Fibroblast of villous mesenchyme (primary cell): ENCODE measurements around the gene SFMBT2. TPM values are rescaled to one million over a fixed set of nuclear protein-coding genes. Genes with fewer than 3 reads are reported as not detected.
"Not testable (repeated sequence)": the region's sequence is repeated elsewhere in the genome, so short reads cannot be mapped to it uniquely, and the experiment has no call there.

ENCODE experiments used
- DNase-seq: peaks from one replicate; pipeline ENCODE4 v3.0.0-alpha.2; 2010; ENCODE audit warnings: low read depth
- H3K4me3 ChIP-seq: 2 replicates; pipeline ENCODE4 v1.5.1; 2011; ENCODE audit warnings: low read depth, mild to moderate bottlenecking, low read length
- total RNA-seq: library from RNA; depleted of rRNA; stranded (reverse); fragments of >200 nt; gene quantifications from 2 replicates; pipeline ENCODE4 v1.2.3, GENCODE V29; 2012
- TF ChIP-seq, protein P1 (sequence below): IDR thresholded peaks from 2 replicates; pipeline ENCODE4 v1.5.1; 2012; ENCODE audit warnings: low read depth, mild to moderate bottlenecking, low read length; ENCODE audit not compliant: insufficient read depth

The SFMBT2 gene
- total RNA-seq, 1 donor, result 1.7 TPM

DNA sequence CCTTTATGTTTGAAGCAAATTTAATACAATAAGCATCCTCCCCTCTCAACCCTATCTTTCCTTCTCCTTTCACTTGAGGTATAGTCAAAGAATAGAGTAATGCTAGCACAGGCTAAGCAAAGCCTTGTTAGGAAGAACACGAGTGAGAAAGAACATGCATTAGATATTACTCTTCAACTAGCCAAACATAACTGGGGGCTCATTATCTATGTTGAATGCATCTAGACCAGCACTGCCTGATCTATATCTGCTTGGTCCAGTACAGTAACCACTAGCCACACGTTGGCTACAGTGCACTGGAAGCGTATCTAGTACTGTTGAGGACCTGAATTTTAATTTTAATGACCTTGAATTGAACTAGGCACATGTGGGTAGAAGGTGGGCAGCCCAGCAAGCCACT, 21.0 kb downstream of the SFMBT2 start:
- TF ChIP-seq, protein P1, sequence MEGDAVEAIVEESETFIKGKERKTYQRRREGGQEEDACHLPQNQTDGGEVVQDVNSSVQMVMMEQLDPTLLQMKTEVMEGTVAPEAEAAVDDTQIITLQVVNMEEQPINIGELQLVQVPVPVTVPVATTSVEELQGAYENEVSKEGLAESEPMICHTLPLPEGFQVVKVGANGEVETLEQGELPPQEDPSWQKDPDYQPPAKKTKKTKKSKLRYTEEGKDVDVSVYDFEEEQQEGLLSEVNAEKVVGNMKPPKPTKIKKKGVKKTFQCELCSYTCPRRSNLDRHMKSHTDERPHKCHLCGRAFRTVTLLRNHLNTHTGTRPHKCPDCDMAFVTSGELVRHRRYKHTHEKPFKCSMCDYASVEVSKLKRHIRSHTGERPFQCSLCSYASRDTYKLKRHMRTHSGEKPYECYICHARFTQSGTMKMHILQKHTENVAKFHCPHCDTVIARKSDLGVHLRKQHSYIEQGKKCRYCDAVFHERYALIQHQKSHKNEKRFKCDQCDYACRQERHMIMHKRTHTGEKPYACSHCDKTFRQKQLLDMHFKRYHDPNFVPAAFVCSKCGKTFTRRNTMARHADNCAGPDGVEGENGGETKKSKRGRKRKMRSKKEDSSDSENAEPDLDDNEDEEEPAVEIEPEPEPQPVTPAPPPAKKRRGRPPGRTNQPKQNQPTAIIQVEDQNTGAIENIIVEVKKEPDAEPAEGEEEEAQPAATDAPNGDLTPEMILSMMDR, result no peak
- no peak for DNase-seq
- H3K4me3 ChIP-seq, result no peak overlapping the region

DNA sequence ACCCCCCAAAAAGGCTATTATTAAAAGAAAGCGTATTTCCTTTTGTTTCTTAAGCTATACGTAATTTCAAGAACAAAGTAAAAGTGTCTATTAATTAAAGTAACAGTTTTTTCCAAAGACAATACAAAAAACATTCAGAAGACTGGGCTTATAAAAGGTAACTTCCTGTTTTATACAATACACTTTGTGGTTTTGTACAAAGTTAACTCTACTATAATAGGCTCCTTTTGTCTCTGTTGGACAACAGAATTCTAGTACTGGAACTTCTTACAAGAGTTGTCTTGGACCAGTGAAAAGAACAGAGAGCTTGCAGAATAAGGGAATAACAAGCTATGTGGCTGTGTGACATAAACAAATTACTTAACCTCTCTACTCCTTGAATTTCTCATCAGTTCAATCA, 21.5 kb downstream of the SFMBT2 start:
- no peak overlapping the region for H3K4me3 ChIP-seq
- no peak for DNase-seq
- TF ChIP-seq, protein P1, result no peak

- TF ChIP-seq, protein P1, result no peak
- no peak overlapping the region for H3K4me3 ChIP-seq
- DNase-seq, result no peak
Measured at GRCh38 chr10:7388602-7389001, 22.2 kb downstream of the SFMBT2 start.

DNA sequence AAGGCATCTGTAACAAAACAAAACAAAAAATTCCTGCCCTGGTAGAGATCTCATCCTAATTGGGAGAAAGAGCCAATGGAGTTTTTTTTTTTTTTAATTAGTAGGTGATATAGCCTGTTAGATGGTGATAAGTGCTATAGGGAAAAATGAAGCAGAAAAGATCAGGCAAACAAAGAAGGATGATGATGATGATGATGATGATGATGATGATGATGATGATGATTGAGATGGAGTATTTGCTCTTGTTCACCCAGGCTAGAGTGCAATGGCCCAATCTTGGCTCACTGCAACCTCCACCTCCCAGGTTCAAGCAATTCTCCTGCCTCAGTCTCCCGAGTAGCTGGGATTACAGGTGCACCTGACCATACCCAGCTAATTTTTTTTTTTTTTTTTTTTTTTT, 22.7 kb downstream of the SFMBT2 start:
- H3K4me3 ChIP-seq, DNase-seq: not testable (repeated sequence)

DNA sequence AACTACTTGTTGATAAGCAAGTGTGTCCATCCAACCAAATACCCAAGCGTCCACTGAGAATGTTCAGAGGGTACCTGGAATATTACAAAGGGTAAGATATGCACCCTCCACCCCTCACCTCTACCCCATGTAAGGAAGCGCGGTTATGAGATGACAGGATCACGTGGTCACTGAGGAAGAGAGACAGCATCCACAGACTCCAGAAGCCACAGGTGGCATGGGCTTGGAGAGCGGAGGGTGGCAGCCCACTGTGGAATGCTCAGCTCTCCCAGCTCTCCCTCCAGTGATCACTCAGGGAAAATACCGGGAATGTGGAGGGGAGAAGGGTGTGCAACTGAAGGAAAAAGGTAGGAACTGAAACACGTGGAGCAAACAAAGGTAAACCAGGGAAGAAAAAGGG, 25.7 kb downstream of the SFMBT2 start:
- TF ChIP-seq, protein P1, result no peak
- DNase-seq, result no peak
- no peak overlapping the region for H3K4me3 ChIP-seq

DNA sequence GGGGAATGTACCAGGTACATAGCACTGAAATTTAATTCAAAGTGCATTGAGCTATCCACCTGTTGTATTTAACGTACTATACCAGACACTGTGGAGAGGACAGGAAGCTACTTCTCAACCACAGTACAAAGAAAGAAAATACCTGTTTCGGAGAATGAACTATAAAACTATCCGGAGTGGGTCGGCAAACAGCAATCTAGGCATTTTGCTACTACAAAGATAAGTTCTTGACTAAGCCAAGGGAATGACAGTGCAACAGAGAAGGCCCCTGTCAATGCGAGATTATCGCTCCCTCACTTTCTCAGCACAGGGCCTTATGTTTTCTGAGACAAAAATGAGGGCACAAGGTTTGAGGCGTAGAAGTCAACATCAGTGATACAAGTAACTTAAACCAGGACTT, 27.4 kb downstream of the SFMBT2 start:
- TF ChIP-seq, protein P1, result no peak
- no peak overlapping the region for H3K4me3 ChIP-seq
- DNase-seq, result no peak

GRCh38 chr10:7380704-7381241, 30.1 kb downstream of the SFMBT2 start:
- no peak for DNase-seq
- no peak overlapping the region for H3K4me3 ChIP-seq
- TF ChIP-seq, protein P1, result no peak
